ENCODE data around the gene NEXMIF.
"Not testable (repeated sequence)": the region's sequence is repeated elsewhere in the genome, so short reads cannot be mapped to it uniquely, and the experiment has no call there.

NEXMIF gene

GRCh38 chrX:74788545-74789086 lies 136.6 kb downstream of the NEXMIF start:
- DNase-seq = no peak

GRCh38 chrX:74784629-74785028 lies 140.6 kb downstream of the NEXMIF start:
- no peak for DNase-seq

- DNase-seq = no peak
These were observed 143.7 kb downstream of the NEXMIF start for GRCh38 chrX:74781507-74782034.

- no peak for DNase-seq
These were observed 146.1 kb downstream of the NEXMIF start for GRCh38 chrX:74779175-74779574.

- no peak for DNase-seq
These were observed 150.3 kb downstream of the NEXMIF start for GRCh38 chrX:74774988-74775387.

GRCh38 chrX:74736450-74736849 lies 188.8 kb downstream of the NEXMIF start:
- no peak for DNase-seq

- no peak for DNase-seq
These were observed 220.0 kb downstream of the NEXMIF start for GRCh38 chrX:74705269-74705668.

GRCh38 chrX:74701343-74701742 lies 223.9 kb downstream of the NEXMIF start:
- not testable (repeated sequence) for DNase-seq

GRCh38 chrX:74684466-74684865 lies 240.8 kb downstream of the NEXMIF start:
- DNase-seq = no peak
